Kidney capillary endothelial cell (primary cell): Measurements from ENCODE around the gene HMGCR.

ENCODE experiments used
- DNase-seq: peaks from one replicate; pipeline ENCODE4 v3.0.0-alpha.2; 2018; ENCODE audit warnings: low spot score

The HMGCR gene

GRCh38 chr5:75340714-75341478, 3.9 kb downstream of the HMGCR start:
- no peak for DNase-seq

GRCh38 chr5:75341934-75342333, 4.9 kb downstream of the HMGCR start:
- DNase-seq = no peak

- DNase-seq = no peak
These were observed 5.8 kb downstream of the HMGCR start for GRCh38 chr5:75342836-75343235.

DNA sequence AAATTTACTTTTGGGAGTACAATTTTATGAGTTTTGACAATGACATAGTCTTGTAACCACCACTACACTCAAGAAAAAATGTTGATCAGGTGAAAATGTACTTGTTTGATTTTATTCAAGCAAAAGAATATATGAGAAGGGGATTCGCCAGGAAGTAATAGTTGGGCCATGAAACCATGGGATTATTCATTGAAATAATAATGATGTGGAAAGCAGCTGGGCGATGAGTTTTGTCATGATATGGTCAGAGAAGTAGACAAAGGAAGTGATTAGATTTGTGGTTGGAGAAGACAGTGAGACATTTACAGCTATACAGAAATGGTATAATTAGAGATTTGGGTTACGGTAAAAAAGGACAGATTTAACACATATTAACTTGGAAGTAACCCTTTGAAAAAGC, 11.2 kb downstream of the HMGCR start:
- no peak for DNase-seq

GRCh38 chr5:75349663-75350062, 12.6 kb downstream of the HMGCR start:
- DNase-seq = no peak

DNA sequence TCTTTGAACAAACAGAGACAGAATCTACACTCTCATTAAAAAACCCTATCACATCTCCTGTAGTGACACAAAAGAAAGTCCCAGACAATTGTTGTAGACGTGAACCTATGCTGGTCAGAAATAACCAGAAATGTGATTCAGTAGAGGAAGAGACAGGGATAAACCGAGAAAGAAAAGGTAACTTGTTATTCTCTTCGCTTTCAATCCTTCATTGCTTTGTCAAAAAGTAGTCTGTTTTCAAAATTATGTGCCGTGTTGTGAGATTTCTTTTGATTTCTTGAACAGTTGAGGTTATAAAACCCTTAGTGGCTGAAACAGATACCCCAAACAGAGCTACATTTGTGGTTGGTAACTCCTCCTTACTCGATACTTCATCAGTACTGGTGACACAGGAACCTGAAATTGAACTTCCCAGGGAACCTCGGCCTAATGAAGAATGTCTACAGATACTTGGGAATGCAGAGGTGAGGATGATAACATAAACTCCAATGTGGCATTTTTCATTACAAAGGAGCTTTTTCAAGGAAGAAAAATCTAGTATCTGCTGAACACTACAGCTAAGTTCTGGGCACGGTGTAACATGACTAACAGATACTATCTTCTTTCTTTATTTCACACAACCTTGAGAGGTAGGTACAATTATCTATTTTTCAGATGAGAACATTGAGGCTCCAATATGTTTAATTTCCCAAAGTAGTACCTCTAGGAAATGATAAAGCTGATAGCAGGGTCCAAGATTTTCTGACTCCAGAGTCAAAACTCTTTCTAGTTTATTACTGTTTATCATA, 14.3 kb downstream of the HMGCR start:
- no peak for DNase-seq

DNA sequence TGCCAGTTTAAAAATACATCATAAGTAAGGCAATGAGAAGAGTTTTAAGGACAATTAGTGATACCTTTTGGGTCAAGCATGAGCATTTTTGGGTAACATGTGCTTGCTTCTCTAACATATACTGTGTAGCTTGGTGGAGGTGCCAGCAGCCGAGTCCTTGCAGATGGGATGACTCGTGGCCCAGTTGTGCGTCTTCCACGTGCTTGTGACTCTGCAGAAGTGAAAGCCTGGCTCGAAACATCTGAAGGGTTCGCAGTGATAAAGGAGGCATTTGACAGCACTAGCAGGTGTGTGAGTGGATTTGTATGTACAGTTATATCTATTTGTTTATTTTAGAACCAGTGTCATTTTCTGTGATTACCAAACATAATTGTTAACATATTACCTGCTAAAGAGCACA, 18.2 kb downstream of the HMGCR start:
- no peak for DNase-seq

DNA sequence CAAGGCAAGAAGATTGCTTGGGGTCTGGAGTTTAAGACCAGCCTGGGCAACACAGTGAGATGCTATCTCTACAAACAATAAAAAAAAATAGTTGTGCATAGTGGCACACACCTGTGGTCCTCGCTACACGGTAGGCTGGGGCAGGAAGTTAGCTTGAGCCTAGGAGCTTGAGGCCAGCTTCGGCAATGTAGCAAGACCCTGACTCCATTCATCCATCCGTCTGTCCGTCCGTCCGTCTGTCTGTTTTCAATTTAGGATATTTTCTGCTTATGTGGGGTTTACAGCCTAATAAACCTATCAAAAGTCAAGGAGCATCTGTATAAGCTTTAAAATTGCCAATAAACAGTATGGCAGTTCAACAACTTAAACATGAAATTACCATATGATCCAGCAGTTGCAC, 19.7 kb downstream of the HMGCR start:
- no peak for DNase-seq

- DNase-seq = no peak
These were observed 21.1 kb downstream of the HMGCR start for GRCh38 chr5:75358117-75358516.

GRCh38 chr5:75361310-75361709, 24.3 kb downstream of the HMGCR start:
- no peak for DNase-seq

- no peak for DNase-seq
These were observed 25.5 kb downstream of the HMGCR start for GRCh38 chr5:75362474-75362975.

DNA sequence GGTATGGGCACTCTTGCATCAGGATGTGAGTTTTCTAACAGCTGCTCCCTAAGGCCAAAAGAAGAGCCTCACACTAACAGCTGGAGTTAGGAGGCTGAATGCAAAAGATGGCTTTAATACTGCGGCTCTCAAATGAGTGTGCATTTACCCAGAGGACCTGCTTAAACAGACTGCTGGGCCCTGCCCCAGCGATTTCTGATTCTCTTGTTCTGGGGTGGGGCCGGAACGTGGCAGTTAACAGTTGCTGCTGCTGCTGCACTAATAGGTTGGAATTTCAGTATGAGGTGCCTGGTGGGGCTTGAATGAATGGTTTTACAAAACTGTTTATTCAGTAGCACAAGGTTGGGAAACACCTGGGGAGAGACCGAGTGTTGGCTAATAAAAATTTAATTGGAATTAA, 26.1 kb downstream of the HMGCR start:
- DNase-seq = no peak

GRCh38 chr5:75363726-75364495, 26.9 kb downstream of the HMGCR start:
- no peak for DNase-seq

GRCh38 chr5:75364571-75365280, 27.7 kb downstream of the HMGCR start:
- DNase-seq = no peak

DNA sequence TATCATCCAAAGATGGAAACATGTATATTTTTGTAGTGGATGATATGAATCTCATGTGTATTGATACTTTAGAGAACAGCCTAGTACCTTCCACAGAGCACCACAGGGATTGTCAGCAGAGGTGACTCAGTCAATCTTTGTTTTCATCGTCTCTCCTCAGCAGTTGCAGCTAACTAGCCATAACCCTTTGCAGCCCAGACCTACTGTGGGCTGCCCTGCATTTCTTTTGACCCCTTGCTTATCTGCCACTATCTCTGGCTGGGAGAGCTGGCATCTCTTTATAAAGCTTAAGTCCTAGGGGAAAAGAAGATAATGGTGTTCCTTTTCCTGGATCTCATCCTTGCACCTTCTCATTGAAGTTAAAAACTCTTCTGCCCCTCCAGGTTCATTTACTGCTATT, 28.7 kb downstream of the HMGCR start:
- no peak for DNase-seq

DNA sequence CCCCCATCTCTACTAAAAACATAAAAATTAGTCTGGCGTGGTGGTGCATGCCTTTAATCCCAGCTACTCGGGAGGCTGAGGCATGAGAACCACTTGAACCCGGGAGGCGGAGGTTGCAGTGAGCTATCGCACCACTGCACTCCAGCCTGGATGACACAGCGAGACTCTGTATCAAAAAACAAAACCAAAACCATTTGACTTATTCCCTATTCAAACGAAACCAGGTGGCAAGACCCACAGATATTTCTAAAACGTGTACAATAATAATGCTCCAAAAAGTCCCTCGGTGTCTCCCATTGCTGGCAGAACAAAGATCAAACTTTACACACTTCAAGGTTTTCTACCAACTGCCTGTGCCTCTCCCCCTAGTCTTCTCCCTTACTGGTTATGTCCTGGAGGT, 29.8 kb downstream of the HMGCR start:
- no peak for DNase-seq

GRCh38 chr5:75367401-75367800, 30.4 kb downstream of the HMGCR start:
- DNase-seq = no peak

- DNase-seq = peak; percentile 53
These were observed 31.4 kb downstream of the HMGCR start for GRCh38 chr5:75368391-75368790.

DNA sequence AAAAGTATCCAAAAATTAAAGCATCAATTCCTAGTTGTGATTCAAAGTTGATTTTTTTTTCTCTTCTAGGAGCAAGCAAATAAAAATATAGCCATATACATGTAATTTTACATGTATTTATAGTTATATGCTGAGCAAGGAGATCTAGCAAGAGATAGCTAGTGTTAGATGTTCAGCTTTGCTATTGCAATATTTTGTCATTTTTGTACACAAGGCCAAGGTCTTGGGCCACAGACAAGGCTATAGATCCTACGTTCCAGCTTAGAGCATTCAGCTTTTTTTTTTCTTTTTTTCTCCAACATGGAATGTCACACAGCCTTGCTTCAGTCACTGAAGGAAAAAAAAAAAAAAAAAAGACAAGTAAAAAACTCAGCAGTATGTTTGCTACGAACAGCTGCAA, 36.8 kb downstream of the HMGCR start:
- DNase-seq = no peak

DNA sequence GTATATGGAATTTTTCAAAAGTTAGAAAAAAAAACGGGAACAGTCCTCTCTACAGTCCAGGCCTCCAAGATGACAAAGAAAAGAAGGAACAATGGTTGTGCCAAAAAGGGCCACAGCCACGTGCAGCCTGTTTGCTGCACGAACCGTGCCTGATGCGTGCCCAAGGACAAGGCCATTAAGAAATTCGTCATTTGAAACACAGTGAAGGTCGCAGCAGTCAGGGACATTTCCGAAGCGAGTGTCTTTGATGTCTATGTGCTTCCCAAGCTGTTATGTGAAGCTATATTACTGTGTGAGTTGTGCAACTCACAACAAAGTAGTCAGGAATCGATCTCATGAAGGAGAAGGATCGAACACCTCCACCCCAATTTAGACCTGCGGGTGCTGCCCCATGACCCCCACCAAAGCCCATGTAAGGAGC, 37.4 kb downstream of the HMGCR start:
- DNase-seq = no peak

- no peak for DNase-seq
These were observed 38.4 kb downstream of the HMGCR start for GRCh38 chr5:75375414-75375813.

DNA sequence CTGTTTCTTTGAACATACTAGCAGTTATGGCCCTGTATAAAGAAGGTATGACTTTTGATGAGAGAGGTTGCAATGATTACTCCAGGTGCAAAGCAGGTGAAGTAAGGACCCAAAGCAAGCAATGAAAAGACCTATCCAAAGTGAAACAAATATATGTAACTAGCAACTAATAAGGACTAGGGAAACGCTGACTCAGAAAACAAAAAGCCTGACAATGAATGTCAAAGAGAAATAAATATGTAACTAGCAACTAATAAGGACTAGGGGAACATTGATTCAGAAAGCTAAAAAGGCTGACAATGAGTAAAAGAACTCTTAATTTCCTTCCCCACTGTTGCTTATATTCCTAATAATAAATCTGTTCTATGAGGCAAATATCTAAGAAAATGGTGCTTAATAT, 43.1 kb downstream of the HMGCR start:
- DNase-seq = no peak
